Measurements from ENCODE around the gene ZNF280D.

Gene ZNF280D

GRCh38 chr15:56683908-56684307 is 49.4 kb downstream of the ZNF280D start:
- FAIRE-seq (no peak), DNase-seq (ENCODE audit: insufficient read length, low spot score) (no peak)
- no peak for TF ChIP-seq TAF1 (IDR thresholded peaks at IDR 0.05; ENCODE audit: low read depth, low read length)

GRCh38 chr15:56681113-56681512 is 52.2 kb downstream of the ZNF280D start:
- DNase-seq (ENCODE audit: insufficient read length, low spot score) (no peak), FAIRE-seq (no peak)
- no peak for TF ChIP-seq TAF1 (IDR thresholded peaks at IDR 0.05; ENCODE audit: low read depth, low read length)
- TF ChIP-seq POU2F2 (IDR thresholded peaks at IDR 0.05; ENCODE audit: low read depth, low read length): no peak
- TF ChIP-seq POLR2A (IDR thresholded peaks at IDR 0.05; ENCODE audit: low read depth, low read length): no peak
- TF ChIP-seq PAX5 (IDR thresholded peaks at IDR 0.05; ENCODE audit: insufficient read depth, low read length, severe bottlenecking): no peak
- TF ChIP-seq SPI1 (IDR thresholded peaks at IDR 0.05; ENCODE audit: low read depth, low read length): no peak
- no peak for TF ChIP-seq POLR2AphosphoS5 (IDR thresholded peaks at IDR 0.05; ENCODE audit: low read depth, low read length)

- no peak for DNase-seq (ENCODE audit: insufficient read length, low spot score)
- no peak for FAIRE-seq
- TF ChIP-seq SPI1 (IDR thresholded peaks at IDR 0.05; ENCODE audit: low read depth, low read length): no peak
- TF ChIP-seq POU2F2 (IDR thresholded peaks at IDR 0.05; ENCODE audit: low read depth, low read length): no peak
- TF ChIP-seq PAX5 (IDR thresholded peaks at IDR 0.05; ENCODE audit: insufficient read depth, low read length, severe bottlenecking): no peak
- no peak for TF ChIP-seq POLR2AphosphoS5 (IDR thresholded peaks at IDR 0.05; ENCODE audit: low read depth, low read length)
- TF ChIP-seq TAF1 (IDR thresholded peaks at IDR 0.05; ENCODE audit: low read depth, low read length): no peak
- no peak for TF ChIP-seq POLR2A (IDR thresholded peaks at IDR 0.05; ENCODE audit: low read depth, low read length)
Observed at GRCh38 chr15:56679225-56679624, 54.1 kb downstream of the ZNF280D start.

- TF ChIP-seq POLR2A (IDR thresholded peaks at IDR 0.05; ENCODE audit: low read depth, low read length): no peak
- no peak for TF ChIP-seq POLR2AphosphoS5 (IDR thresholded peaks at IDR 0.05; ENCODE audit: low read depth, low read length)
- no peak for TF ChIP-seq TAF1 (IDR thresholded peaks at IDR 0.05; ENCODE audit: low read depth, low read length)
- no peak for TF ChIP-seq PAX5 (IDR thresholded peaks at IDR 0.05; ENCODE audit: insufficient read depth, low read length, severe bottlenecking)
- no peak for TF ChIP-seq POU2F2 (IDR thresholded peaks at IDR 0.05; ENCODE audit: low read depth, low read length)
- TF ChIP-seq SPI1 (IDR thresholded peaks at IDR 0.05; ENCODE audit: low read depth, low read length): no peak
- no peak for DNase-seq (ENCODE audit: insufficient read length, low spot score)
- FAIRE-seq: no peak
Observed at GRCh38 chr15:56678571-56678970, 54.7 kb downstream of the ZNF280D start.

GRCh38 chr15:56677271-56677670 is 56.0 kb downstream of the ZNF280D start:
- TF ChIP-seq POLR2A (IDR thresholded peaks at IDR 0.05; ENCODE audit: low read depth, low read length) (no peak), SPI1 (IDR thresholded peaks at IDR 0.05; ENCODE audit: low read depth, low read length) (no peak), POLR2AphosphoS5 (IDR thresholded peaks at IDR 0.05; ENCODE audit: low read depth, low read length) (no peak), TAF1 (IDR thresholded peaks at IDR 0.05; ENCODE audit: low read depth, low read length) (no peak), PAX5 (IDR thresholded peaks at IDR 0.05; ENCODE audit: insufficient read depth, low read length, severe bottlenecking) (no peak), POU2F2 (IDR thresholded peaks at IDR 0.05; ENCODE audit: low read depth, low read length) (no peak)
- DNase-seq (ENCODE audit: insufficient read length, low spot score) (no peak), FAIRE-seq (no peak)

GRCh38 chr15:56675930-56676329 is 57.4 kb downstream of the ZNF280D start:
- no peak for FAIRE-seq
- no peak for DNase-seq (ENCODE audit: insufficient read length, low spot score)
- TF ChIP-seq POLR2AphosphoS5 (IDR thresholded peaks at IDR 0.05; ENCODE audit: low read depth, low read length) (no peak), SPI1 (IDR thresholded peaks at IDR 0.05; ENCODE audit: low read depth, low read length) (no peak), POLR2A (IDR thresholded peaks at IDR 0.05; ENCODE audit: low read depth, low read length) (no peak), TAF1 (IDR thresholded peaks at IDR 0.05; ENCODE audit: low read depth, low read length) (no peak), POU2F2 (IDR thresholded peaks at IDR 0.05; ENCODE audit: low read depth, low read length) (no peak), PAX5 (IDR thresholded peaks at IDR 0.05; ENCODE audit: insufficient read depth, low read length, severe bottlenecking) (no peak)

- TF ChIP-seq POLR2AphosphoS5 (IDR thresholded peaks at IDR 0.05; ENCODE audit: low read depth, low read length) (no peak), SPI1 (IDR thresholded peaks at IDR 0.05; ENCODE audit: low read depth, low read length) (no peak)
- no peak for DNase-seq (ENCODE audit: insufficient read length, low spot score)
- FAIRE-seq: no peak
Observed at GRCh38 chr15:56674857-56675256, 58.5 kb downstream of the ZNF280D start.

GRCh38 chr15:56672721-56673120 is 60.6 kb downstream of the ZNF280D start:
- FAIRE-seq: no peak
- TF ChIP-seq POLR2AphosphoS5 (IDR thresholded peaks at IDR 0.05; ENCODE audit: low read depth, low read length) (no peak), TAF1 (IDR thresholded peaks at IDR 0.05; ENCODE audit: low read depth, low read length) (no peak), POLR2A (IDR thresholded peaks at IDR 0.05; ENCODE audit: low read depth, low read length) (no peak), SPI1 (IDR thresholded peaks at IDR 0.05; ENCODE audit: low read depth, low read length) (no peak), PAX5 (IDR thresholded peaks at IDR 0.05; ENCODE audit: insufficient read depth, low read length, severe bottlenecking) (no peak), POU2F2 (IDR thresholded peaks at IDR 0.05; ENCODE audit: low read depth, low read length) (no peak)
- DNase-seq (ENCODE audit: insufficient read length, low spot score): no peak

GRCh38 chr15:56667517-56667916 is 65.8 kb downstream of the ZNF280D start:
- FAIRE-seq (no peak), DNase-seq (ENCODE audit: insufficient read length, low spot score) (no peak)
- no peak for TF ChIP-seq POU2F2 (IDR thresholded peaks at IDR 0.05; ENCODE audit: low read depth, low read length)
- no peak for TF ChIP-seq POLR2AphosphoS5 (IDR thresholded peaks at IDR 0.05; ENCODE audit: low read depth, low read length)
- TF ChIP-seq SPI1 (IDR thresholded peaks at IDR 0.05; ENCODE audit: low read depth, low read length): no peak
- no peak for TF ChIP-seq TAF1 (IDR thresholded peaks at IDR 0.05; ENCODE audit: low read depth, low read length)
- TF ChIP-seq POLR2A (IDR thresholded peaks at IDR 0.05; ENCODE audit: low read depth, low read length): no peak
- no peak for TF ChIP-seq PAX5 (IDR thresholded peaks at IDR 0.05; ENCODE audit: insufficient read depth, low read length, severe bottlenecking)

- DNase-seq (ENCODE audit: insufficient read length, low spot score) (no peak), FAIRE-seq (no peak)
- TF ChIP-seq TAF1 (IDR thresholded peaks at IDR 0.05; ENCODE audit: low read depth, low read length): no peak
- no peak for TF ChIP-seq SPI1 (IDR thresholded peaks at IDR 0.05; ENCODE audit: low read depth, low read length)
- TF ChIP-seq PAX5 (IDR thresholded peaks at IDR 0.05; ENCODE audit: insufficient read depth, low read length, severe bottlenecking): no peak
- TF ChIP-seq POLR2AphosphoS5 (IDR thresholded peaks at IDR 0.05; ENCODE audit: low read depth, low read length): no peak
- TF ChIP-seq POLR2A (IDR thresholded peaks at IDR 0.05; ENCODE audit: low read depth, low read length): no peak
- TF ChIP-seq POU2F2 (IDR thresholded peaks at IDR 0.05; ENCODE audit: low read depth, low read length): no peak
Observed at GRCh38 chr15:56660943-56661342, 72.4 kb downstream of the ZNF280D start.
